ENCODE measurements around the gene ZMYND10.
A peak's percentile ranks its signal among the peaks of the same experiment; 100 is the strongest.

The ZMYND10 gene

GRCh38 chr3:50342813-50343633 is 2.5 kb downstream of the ZMYND10 start:
- DNase-seq, result no peak

DNA sequence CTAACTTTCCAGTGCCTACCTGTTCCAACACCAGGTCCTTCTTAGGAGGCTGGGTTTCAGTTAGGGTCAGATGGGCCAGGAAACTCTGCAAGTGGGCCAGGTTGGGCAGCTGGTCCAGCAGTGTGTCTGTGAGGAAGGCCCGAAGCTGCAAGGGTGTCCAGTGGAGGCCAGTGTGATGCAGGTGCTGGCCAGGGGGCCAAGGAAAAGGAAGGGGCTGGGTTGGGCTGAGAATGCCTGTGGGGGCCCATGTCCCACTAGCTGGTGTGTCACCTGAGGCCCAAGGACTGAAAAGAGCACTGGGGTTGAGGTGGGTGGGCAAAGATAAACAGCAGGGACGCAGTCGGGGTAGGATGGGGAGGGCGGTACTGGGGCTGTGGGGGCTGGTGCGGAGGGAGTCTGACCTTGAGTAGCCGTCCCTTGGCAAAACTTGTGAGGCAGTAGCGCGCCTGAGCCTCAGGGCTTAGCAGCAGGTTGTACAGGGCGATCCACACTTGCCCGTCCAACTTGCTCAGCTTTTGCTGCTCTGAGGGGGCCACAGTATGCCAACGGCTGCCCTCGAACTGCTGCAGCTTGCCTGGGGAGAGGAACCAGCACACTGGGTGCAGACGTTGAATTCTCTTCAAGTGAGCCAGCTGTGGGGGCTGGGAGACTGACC is 3.4 kb downstream of the ZMYND10 start:
- DNase-seq, result no peak

DNA sequence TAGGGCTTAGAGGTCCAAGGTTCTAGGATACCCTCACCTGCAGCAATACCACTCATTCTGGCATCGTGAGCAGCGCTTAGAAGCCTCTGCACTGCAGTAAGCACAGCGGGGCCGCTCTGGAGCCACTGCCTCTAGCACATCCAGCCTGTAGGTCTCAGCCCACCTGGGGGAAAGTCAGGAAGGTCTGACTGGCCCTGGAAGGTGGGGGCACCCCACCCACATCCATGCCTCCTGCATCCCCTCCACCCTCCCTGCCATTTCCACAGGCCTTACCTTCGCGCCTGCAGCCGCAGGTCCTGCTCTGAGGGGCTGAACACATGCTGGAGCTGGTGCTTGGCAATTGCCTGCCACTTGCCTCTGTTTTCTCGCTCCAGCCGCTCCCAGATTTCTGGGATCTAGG is 4.0 kb downstream of the ZMYND10 start:
- DNase-seq, result no peak

DNA sequence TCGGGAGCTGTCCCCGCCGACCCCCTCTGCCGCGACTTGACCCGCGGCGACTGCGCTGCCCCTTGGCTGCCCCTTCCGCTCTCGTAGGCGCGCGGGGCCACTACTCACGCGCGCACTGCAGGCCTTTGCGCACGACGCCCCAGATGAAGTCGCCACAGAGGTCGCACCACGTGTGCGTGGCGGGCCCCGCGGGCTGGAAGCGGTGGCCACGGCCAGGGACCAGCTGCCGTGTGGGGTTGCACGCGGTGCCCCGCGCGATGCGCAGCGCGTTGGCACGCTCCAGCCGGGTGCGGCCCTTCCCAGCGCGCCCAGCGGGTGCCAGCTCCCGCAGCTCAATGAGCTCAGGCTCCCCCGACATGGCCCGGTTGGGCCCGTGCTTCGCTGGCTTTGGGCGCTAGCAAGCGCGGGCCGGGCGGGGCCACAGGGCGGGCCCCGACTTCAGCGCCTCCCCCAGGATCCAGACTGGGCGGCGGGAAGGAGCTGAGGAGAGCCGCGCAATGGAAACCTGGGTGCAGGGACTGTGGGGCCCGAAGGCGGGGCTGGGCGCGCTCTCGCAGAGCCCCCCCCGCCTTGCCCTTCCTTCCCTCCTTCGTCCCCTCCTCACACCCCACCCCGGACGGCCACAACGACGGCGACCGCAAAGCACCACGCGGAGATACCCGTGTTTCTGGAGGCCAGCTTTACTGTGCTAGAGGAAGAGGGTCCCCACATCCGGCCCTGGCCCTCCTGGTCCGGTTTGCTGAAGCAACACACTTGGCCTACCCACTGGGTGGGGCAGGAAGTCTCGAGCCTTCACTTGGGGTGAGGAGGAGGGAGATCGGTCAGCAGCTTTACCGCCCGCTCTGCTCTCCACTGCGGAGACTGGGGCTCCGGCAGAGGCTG is 4.8 kb downstream of the ZMYND10 start, which contains the start of gene RASSF1:
Gene RASSF1 (minus strand): TSS at position 389 of the 882 bp plus-strand sequence. CDS start 31 bp downstream, at position 358.
- DNase-seq, result no peak

DNA sequence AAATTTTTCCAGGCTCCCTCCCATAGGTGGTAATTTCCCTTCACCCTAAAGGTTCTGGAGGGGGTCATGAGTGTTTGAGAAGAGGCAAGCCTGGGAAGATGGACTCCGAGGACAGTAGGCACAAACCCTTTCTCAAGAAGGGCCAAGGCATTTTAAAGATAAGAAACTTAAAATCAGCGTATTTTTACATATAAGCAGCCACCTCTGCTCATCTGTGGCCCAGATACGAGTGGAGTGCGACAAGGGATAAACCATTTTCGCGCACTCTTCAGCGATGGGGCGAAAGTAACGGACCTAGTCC is 5.4 kb downstream of the ZMYND10 start:
- no peak for DNase-seq

DNA sequence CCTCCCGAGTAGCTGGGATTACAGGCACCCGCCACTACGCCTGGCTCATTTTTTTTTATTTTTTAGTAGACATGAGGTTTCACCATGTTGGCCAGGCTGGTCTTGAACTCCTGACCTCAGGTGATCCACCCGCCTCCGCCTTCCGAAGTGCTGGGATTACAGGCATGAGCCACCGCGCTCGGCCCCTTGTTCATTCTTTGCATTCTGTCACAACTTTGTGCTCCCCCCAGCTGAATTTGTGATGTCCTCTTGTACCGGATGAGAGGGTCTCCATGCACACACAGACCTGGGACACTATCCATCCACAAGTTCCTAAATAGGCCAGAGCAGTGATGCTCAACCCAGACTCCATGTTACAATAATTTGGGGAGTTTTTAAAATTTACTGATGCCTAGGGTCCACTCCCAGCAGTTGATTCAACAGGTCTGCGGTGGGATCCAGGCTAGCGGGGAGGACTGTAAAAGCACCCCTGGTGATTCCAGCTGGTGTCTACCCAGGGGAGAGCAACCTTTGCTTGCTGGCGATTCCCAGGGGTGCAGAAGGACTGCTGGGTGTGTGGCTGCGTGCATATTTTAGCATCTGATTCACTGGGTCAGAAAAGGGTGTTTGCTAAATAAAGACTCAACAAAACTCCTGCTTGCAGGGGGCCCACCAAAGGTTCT is 5.9 kb downstream of the ZMYND10 start:
- no peak for DNase-seq

DNA sequence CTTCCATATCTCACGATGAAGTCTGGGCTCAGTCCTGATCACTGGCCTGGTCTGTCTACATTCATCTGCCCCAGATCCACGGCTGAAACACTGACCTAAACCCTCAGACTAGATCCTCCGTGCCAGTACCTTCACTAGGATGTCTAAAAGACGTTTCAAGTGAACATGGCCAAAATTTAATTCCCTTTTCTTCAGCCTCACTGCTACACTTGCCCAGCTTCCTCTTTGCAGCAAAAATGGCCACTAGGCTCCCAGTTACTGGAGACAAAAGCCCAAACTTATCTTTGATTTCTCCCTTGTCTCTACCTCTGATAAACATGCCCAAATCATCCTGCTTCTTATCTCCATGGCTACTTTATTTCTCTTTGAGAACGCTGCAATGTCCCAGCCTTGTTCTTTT is 6.6 kb downstream of the ZMYND10 start:
- DNase-seq, result no peak

GRCh38 chr3:50337175-50337861 is 8.2 kb downstream of the ZMYND10 start:
- DNase-seq, result peak; percentile 95 to 97

DNA sequence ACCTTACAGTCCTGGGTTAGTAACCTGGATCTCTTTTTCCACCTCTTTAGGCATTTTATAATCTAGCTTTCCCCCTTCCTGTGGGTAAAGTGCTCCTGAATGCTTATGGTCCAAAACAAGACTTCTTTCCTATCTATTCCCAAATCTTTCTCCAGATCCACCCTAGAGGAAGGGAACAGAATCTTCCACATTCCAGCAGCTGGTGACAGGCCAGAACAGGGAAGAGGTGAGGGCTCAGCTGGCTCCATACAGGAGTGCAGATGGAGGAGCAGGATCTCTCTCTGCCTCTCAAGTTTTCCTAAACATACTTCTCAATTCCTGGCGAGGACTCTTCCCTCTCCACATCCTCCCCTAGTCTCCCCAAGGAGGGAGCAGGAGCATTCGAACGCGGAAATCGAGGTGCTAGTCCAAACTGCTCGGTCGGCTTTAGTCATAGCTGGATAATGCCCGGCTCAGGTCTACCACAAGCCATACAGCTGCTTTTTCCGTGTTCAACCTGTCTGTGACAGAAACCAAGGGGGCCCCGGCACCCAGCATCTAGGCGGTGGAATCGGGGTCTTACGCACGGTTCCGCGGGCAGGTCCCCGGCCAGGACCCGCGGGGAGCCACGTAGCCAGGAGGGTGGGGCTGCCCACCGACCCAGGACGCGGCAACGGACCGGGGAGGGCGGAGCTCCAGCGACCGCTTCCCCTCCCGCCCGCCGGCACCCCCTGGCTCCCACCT is 8.9 kb downstream of the ZMYND10 start:
- DNase-seq, result no peak

GRCh38 chr3:50334339-50335075 is 11.0 kb downstream of the ZMYND10 start:
- DNase-seq, result no peak

DNA sequence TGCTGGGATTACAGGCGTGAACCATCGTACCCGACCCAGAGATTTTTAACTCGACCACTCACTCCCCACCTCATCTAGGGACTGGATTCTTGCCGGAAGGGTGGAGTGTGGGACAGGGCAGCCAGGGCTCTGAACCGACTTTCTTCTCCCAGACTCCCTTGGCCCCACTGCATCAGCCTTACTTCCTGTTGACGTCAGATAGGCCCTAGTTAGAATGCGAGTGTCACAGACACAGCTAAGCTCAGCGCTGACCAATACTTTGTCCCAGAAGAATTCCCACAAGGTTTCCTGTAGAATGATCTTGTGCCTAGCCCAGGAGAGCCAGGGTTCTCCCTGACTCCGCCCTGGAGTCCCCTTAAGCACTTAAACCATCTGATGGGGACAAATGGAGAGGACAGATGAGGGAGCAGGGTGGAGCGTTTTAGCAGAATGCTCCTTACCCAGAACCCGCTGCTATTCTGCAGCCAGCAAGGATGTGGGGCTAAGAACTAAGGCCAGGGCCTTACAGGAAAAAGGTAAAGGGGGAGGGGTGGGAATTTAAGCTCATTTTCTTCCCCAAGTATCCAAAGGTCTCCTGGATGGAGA is 11.7 kb downstream of the ZMYND10 start:
- no peak for DNase-seq

GRCh38 chr3:50331364-50331907 is 14.1 kb downstream of the ZMYND10 start:
- DNase-seq, result no peak

- no peak for DNase-seq
Measured at GRCh38 chr3:50330330-50330729, 15.2 kb downstream of the ZMYND10 start.

GRCh38 chr3:50327943-50328691 is 17.4 kb downstream of the ZMYND10 start, which contains the start of gene TUSC2:
Gene TUSC2, minus strand, starts transcription at chr3:50328223. Its CDS starts 124 bp downstream, at chr3:50328099.
- DNase-seq, result peak; percentile 93 to 94

DNA sequence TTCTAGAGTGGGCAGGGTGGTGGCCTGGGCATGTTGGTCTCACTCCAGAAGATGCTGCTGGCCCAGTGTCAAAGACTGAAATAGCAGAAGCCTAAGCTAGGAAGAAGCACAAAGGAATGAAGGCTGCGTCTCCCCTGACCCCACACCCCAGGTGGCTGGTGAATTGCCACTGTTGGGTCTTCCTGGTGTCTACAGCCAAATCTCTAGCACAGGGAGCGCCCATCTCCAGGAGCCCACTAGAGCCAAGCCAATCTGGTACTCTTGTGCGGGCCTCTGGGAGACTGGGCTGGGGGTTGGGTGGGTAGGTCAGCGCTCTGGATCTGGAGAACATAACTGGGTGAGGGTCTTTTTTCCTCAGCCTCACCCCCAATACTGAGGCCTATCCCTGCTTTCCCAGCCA is 18.4 kb downstream of the ZMYND10 start:
- no peak for DNase-seq

DNA sequence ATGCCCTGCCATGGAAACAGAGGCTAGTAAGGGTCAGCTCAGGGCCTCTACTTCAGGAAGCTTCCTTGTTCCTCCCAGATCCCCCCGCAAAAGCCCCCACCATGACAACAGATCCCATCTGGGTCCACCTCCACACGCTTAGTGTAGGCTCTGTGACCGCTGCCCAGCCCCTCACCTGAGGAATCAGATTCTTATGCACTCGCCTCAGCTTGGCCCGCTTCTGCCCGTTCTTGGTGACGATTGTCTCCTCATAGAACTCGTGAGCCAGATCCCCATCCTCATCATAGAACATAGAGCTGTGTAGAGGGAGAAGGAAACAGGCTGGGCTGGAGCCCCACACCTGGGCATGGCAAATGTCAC is 19.4 kb downstream of the ZMYND10 start:
- no peak for DNase-seq

GRCh38 chr3:50325497-50326181 is 19.9 kb downstream of the ZMYND10 start:
- DNase-seq, result no peak

- no peak for DNase-seq
Measured at GRCh38 chr3:50325113-50325480, 20.4 kb downstream of the ZMYND10 start.

Data from NCI-H2081 (cell line).